ENCODE data around the gene PLPPR1. TPM values are rescaled to one million over a fixed set of nuclear protein-coding genes. Genes with fewer than 3 reads are reported as not detected.

The PLPPR1 gene
- total RNA-seq, 2 experiments from 2014 or later = not detected

GRCh38 chr9:101062686-101063085, 34.2 kb downstream of the PLPPR1 start:
- ChIA-PET CTCF (no interaction called here), POLR2A (no interaction called here)
- DNase-seq (no peak), ATAC-seq (no peak)
- H3K27ac Mint-ChIP-seq = no peak overlapping the region
- H3K36me3 Mint-ChIP-seq (ENCODE audit: low read depth) = no peaks in the 10 kb centered on the region
- peaks cover 2% of the 10 kb centered on the region for H3K27me3 Mint-ChIP-seq
- H3K4me3 Mint-ChIP-seq = no peak overlapping the region
- H3K9me3 Mint-ChIP-seq = no peaks in the 10 kb centered on the region
- no peaks in the 10 kb centered on the region for H3K4me1 Mint-ChIP-seq (ENCODE audit: low read depth)
- intact Hi-C loops (cut with micrococcal nuclease) = no loop called here
- no peak for TF ChIP-seq CTCF (IDR thresholded peaks at IDR 0.05)

GRCh38 chr9:101063192-101063591, 34.7 kb downstream of the PLPPR1 start:
- TF ChIP-seq CTCF (IDR thresholded peaks at IDR 0.05) = no peak
- Mint-ChIP-seq H3K36me3 (ENCODE audit: low read depth) (no peaks in the 10 kb centered on the region), H3K27ac (no peak overlapping the region), H3K4me1 (ENCODE audit: low read depth) (no peaks in the 10 kb centered on the region), H3K27me3 (peaks cover 2% of the 10 kb centered on the region), H3K9me3 (no peaks in the 10 kb centered on the region), H3K4me3 (no peak overlapping the region)
- intact Hi-C loops (cut with micrococcal nuclease) = no loop called here
- CTCF ChIA-PET = no interaction called here
- POLR2A ChIA-PET = no interaction called here
- DNase-seq = no peak
- ATAC-seq = no peak

DNA sequence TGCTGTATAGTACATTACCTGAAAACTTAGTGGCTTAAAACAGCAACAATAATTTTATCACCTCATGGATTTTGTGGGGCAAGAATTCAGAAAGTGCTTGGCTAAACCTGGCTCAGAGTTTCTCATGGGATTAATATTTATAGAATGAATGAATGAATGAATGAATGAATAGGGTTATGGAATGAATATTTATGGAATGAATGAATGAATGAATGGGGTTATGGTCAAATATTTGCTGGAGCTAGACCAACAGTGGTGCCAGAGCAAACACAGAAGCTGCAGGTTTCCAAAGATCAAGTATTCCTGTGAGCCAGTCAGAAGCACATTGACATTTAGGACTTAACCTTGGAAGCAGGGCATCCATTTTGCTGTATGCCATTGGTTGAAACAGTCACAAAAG, 35.7 kb downstream of the PLPPR1 start:
- DNase-seq (no peak), ATAC-seq (no peak)
- H3K9me3 Mint-ChIP-seq = no peaks in the 10 kb centered on the region
- TF ChIP-seq CTCF (IDR thresholded peaks at IDR 0.05) = no peak
- H3K4me1 Mint-ChIP-seq (ENCODE audit: low read depth) = no peaks in the 10 kb centered on the region
- ChIA-PET CTCF (no interaction called here), POLR2A (no interaction called here)
- H3K27me3 Mint-ChIP-seq = peaks cover 2% of the 10 kb centered on the region
- intact Hi-C loops (cut with micrococcal nuclease) = no loop called here
- H3K27ac Mint-ChIP-seq = no peak overlapping the region
- H3K4me3 Mint-ChIP-seq = no peak overlapping the region
- no peaks in the 10 kb centered on the region for H3K36me3 Mint-ChIP-seq (ENCODE audit: low read depth)

DNA sequence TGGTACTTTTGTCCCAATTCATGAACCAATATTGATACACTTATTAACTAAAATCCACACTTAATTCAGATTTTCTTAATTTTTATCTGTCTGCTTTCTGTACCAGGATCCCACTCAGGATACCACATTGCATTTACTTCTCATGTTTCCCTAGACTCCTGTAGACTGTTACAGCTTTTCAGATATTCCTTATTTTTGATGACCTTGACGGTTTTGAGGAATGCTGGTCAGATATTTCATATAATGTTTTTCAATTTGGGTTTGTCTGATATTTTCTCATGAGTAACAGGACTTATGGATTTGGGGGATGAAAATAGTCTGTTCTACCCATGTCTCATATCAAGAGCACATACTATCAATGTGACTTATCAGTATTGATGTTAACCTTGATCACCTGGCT, 37.4 kb downstream of the PLPPR1 start:
- H3K4me3 Mint-ChIP-seq = no peak overlapping the region
- no peaks in the 10 kb centered on the region for H3K36me3 Mint-ChIP-seq (ENCODE audit: low read depth)
- peaks cover 2% of the 10 kb centered on the region for H3K27me3 Mint-ChIP-seq
- DNase-seq (no peak), ATAC-seq (no peak)
- ChIA-PET CTCF (no interaction called here), POLR2A (no interaction called here)
- intact Hi-C loops (cut with micrococcal nuclease) = no loop called here
- no peak for TF ChIP-seq CTCF (IDR thresholded peaks at IDR 0.05)
- no peak overlapping the region for H3K27ac Mint-ChIP-seq
- H3K9me3 Mint-ChIP-seq = no peaks in the 10 kb centered on the region
- no peaks in the 10 kb centered on the region for H3K4me1 Mint-ChIP-seq (ENCODE audit: low read depth)

GRCh38 chr9:101068696-101069095, 40.2 kb downstream of the PLPPR1 start:
- no peak overlapping the region for H3K27ac Mint-ChIP-seq
- CTCF ChIA-PET = no interaction called here
- DNase-seq = no peak
- ATAC-seq = no peak
- no peaks in the 10 kb centered on the region for H3K9me3 Mint-ChIP-seq
- no peak overlapping the region for H3K4me3 Mint-ChIP-seq
- POLR2A ChIA-PET = no interaction called here
- intact Hi-C loops (cut with micrococcal nuclease) = no loop called here
- no peak for TF ChIP-seq CTCF (IDR thresholded peaks at IDR 0.05)
- H3K36me3 Mint-ChIP-seq (ENCODE audit: low read depth) = no peaks in the 10 kb centered on the region
- H3K4me1 Mint-ChIP-seq (ENCODE audit: low read depth) = no peaks in the 10 kb centered on the region
- no peaks in the 10 kb centered on the region for H3K27me3 Mint-ChIP-seq

Data from activated CD8-positive, alpha-beta T cell treated with anti-CD3 and anti-CD28 coated beads for 36 hours (primary cell).